A673 (cell line): ENCODE data around the gene ABI1. TPM values are rescaled to one million over a fixed set of nuclear protein-coding genes. Genes with fewer than 3 reads are reported as not detected.

Experiments
- BruUV-seq: library from RNA; stranded (reverse); fragments of 400-500 nt; replicated peaks from 2 replicates; lab custom pipeline; 2021; lab: Mats Ljungman, UMichigan
- CTCF ChIA-PET: fragments of 300-600 bp; sonication (Branson Sonifier 250); formaldehyde crosslinking; loops from one replicate; lab custom pipeline; 2022; ENCODE audit warnings: antibody characterized with exemption; lab: Charles Lee
- POLR2A ChIA-PET: fragments of 300-600 bp; sonication (Branson Sonifier 250); formaldehyde crosslinking; loops from one replicate; lab custom pipeline; 2022; ENCODE audit warnings: antibody characterized with exemption; ENCODE audit not compliant: low non-redundant PET; lab: Charles Lee
- DNase-seq: peaks from one replicate; pipeline ENCODE4 v3.0.0-alpha.2; 2015; ENCODE audit warnings: low spot score
- H3K27ac ChIP-seq: fragments of 200-600 bp; sonication (generic); 2 replicates; pipeline ENCODE4 v1.5.1; 2016; ENCODE audit warnings: mixed run types, low read depth, mild to moderate bottlenecking, mixed read lengths, antibody characterized with exemption, low read length; ENCODE audit not compliant: poor library complexity, severe bottlenecking
- H3K27me3 ChIP-seq: fragments of 200-600 bp; sonication (generic); replicated peaks from 2 replicates; pipeline ENCODE4 v1.6.1; 2017; ENCODE audit warnings: mixed run types, low read depth, mild to moderate bottlenecking, mixed read lengths, antibody characterized with exemption, low read length; ENCODE audit not compliant: insufficient read depth, poor library complexity
- H3K36me3 ChIP-seq: fragments of 200-600 bp; sonication (generic); 2 replicates; pipeline ENCODE4 v1.6.1; 2016; ENCODE audit warnings: mixed run types, mild to moderate bottlenecking, mixed read lengths, antibody characterized with exemption, low read length; ENCODE audit not compliant: insufficient read depth, poor library complexity, severe bottlenecking
- H3K4me1 ChIP-seq: fragments of 200-600 bp; sonication (generic); 2 replicates; pipeline ENCODE4 v1.6.1; 2017; ENCODE audit warnings: mixed run types, mild to moderate bottlenecking, mixed read lengths, antibody characterized with exemption, low read length; ENCODE audit not compliant: insufficient read depth, poor library complexity, severe bottlenecking
- H3K4me3 ChIP-seq: fragments of 200-600 bp; sonication (generic); 2 replicates; pipeline ENCODE4 v1.5.1; 2016; ENCODE audit warnings: low read depth, mixed run types, mild to moderate bottlenecking, mixed read lengths, low read length; ENCODE audit not compliant: poor library complexity, severe bottlenecking
- H3K9me3 ChIP-seq: fragments of 200-600 bp; sonication (generic); 2 replicates; pipeline ENCODE4 v1.6.1; 2016; ENCODE audit warnings: mixed run types, low read depth, mild to moderate bottlenecking, mixed read lengths, antibody characterized with exemption, low read length; ENCODE audit not compliant: poor library complexity, severe bottlenecking
- EZH2 ChIP-seq: fragments of 200-600 bp; sonication (generic); IDR thresholded peaks from 2 replicates; pipeline ENCODE4 v1.6.1; 2017; ENCODE audit warnings: borderline replicate concordance, low read depth, mild to moderate bottlenecking, mixed read lengths, antibody characterized with exemption, low read length; ENCODE audit not compliant: poor library complexity, severe bottlenecking
- intact Hi-C: fragments of 100-400 bp; cut with micrococcal nuclease; formaldehyde crosslinking; loops from one replicate; pipeline ENCODE4 v1.10.0; 2022; ENCODE audit not compliant: unreplicated experiment
- total RNA-seq: library from RNA; stranded (reverse); gene quantifications from 2 replicates; pipeline ENCODE4 v1.2.3, GENCODE V29; 2021
- TF ChIP-seq, protein P1 (sequence below): fragments of 300-800, 200-600 bp; sonication (generic); conservative IDR thresholded peaks from 2 replicates; pipeline ENCODE4 v1.5.1; 2017; ENCODE audit warnings: low read depth, mild to moderate bottlenecking, antibody characterized with exemption, low read length, moderate library complexity, mixed read lengths

ABI1 gene
- total RNA-seq, 1 experiment from 2014 or later = 70.5 TPM

DNA sequence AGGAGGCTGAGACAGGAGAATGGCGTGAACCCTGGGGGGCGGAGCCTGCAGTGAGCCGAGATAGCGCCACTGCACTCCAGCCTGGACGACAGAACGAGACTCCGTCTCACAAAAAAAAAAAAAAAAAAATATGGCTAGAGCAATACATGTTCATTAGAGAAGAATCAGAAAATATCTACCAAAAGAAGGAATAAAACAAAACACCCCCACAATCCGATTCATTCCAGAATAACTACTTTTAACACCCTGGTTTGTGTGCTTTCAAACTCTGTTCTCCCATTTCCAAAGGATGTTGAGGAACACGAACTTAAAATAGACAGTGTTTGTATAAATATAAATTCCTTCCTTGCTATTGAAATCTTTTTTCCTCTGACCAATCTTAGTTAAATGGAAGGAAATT is 156.8 kb downstream of the ABI1 start:
- Histone ChIP-seq H3K27me3 (no peaks in the 10 kb centered on the region), H3K4me1 (peaks cover 8% of the 10 kb centered on the region), H3K36me3 (peaks cover 56% of the 10 kb centered on the region), H3K9me3 (no peaks in the 10 kb centered on the region), H3K4me3 (no peak overlapping the region), H3K27ac (no peak overlapping the region)
- no peak for DNase-seq
- ChIA-PET CTCF (no interaction called here), POLR2A (no interaction called here)
- BruUV-seq = no TSS peak
- intact Hi-C loops = no loop called here
- TF ChIP-seq, protein P1, sequence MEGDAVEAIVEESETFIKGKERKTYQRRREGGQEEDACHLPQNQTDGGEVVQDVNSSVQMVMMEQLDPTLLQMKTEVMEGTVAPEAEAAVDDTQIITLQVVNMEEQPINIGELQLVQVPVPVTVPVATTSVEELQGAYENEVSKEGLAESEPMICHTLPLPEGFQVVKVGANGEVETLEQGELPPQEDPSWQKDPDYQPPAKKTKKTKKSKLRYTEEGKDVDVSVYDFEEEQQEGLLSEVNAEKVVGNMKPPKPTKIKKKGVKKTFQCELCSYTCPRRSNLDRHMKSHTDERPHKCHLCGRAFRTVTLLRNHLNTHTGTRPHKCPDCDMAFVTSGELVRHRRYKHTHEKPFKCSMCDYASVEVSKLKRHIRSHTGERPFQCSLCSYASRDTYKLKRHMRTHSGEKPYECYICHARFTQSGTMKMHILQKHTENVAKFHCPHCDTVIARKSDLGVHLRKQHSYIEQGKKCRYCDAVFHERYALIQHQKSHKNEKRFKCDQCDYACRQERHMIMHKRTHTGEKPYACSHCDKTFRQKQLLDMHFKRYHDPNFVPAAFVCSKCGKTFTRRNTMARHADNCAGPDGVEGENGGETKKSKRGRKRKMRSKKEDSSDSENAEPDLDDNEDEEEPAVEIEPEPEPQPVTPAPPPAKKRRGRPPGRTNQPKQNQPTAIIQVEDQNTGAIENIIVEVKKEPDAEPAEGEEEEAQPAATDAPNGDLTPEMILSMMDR = no peak
- TF ChIP-seq EZH2 = no peak

DNA sequence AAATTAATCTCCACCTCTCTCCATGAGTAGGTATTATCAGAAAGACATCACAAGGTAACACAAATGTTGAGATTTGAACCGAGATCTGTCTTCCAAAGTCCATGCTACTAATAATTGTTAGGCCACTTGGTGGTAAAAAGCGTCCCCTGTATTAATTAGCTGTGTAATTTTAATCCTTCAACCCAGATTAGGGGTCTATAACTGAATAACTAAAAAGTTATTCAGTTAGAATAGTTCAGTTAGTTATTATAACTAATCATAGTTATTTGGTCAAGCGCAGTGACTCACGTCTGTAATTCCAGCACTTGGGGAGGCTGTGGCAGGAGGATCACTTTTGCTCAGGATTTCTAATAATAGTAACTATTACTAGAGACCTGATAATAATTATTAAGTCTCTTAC is 157.7 kb downstream of the ABI1 start:
- TF ChIP-seq, protein P1 = no peak
- no peak for TF ChIP-seq EZH2
- H3K9me3 ChIP-seq = no peaks in the 10 kb centered on the region
- POLR2A ChIA-PET = no interaction called here
- BruUV-seq = no TSS peak
- peak overlapping the region; percentile 4 for H3K27ac ChIP-seq
- peaks cover 51% of the 10 kb centered on the region for H3K36me3 ChIP-seq
- no peak overlapping the region for H3K4me3 ChIP-seq
- CTCF ChIA-PET = no interaction called here
- intact Hi-C loops = no loop called here
- DNase-seq = no peak
- H3K4me1 ChIP-seq = peaks cover 13% of the 10 kb centered on the region
- no peaks in the 10 kb centered on the region for H3K27me3 ChIP-seq

DNA sequence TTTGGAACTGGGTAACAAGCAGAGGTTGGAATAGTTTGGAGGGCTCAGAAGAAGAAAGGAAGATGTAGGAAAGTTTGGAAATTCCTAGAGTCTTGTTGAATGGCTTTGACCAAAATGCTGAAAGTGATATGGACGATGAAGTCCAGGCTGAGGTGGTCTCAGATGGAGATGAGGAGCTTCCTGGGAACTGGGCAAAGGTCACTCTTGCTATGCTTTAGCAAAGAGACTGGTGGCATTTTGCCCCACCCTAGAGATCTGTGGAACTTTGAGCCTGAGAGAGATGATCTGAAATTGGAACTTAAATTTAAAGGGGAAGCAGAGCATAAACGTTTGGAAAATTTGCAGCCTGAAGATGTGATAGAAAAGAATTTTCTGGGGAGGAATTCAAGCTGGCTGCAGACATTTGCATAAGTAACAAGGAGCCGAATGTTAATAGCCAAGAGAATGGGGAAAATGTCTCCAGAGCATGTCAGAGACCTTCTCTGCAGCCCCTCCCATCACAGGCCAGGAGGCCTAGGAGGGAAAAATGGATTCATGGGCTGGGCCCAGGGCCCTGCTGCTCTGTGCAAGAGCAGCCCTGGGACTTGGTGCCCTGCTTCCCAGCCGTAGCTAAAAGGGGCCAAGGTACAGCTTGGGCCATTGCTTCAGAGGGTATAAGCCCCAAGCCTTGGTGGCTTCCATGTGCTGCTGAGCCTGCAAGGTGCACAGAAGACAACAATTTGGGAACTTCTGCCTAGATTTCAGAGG is 159.7 kb downstream of the ABI1 start:
- Histone ChIP-seq H3K9me3 (no peaks in the 10 kb centered on the region), H3K4me1 (peaks cover 18% of the 10 kb centered on the region), H3K27ac (no peak overlapping the region), H3K36me3 (peaks cover 30% of the 10 kb centered on the region), H3K27me3 (no peaks in the 10 kb centered on the region), H3K4me3 (no peak overlapping the region)
- BruUV-seq = TSS peak; percentile 8
- ChIA-PET POLR2A (no interaction called here), CTCF (no interaction called here)
- intact Hi-C loops = no loop called here
- DNase-seq = no peak
- TF ChIP-seq, protein P1 = no peak
- TF ChIP-seq EZH2 = no peak
